Measurements from ENCODE around the gene RCN1. TPM values are rescaled to one million over a fixed set of nuclear protein-coding genes. Genes with fewer than 3 reads are reported as not detected.

Gene RCN1
- total and polyA plus RNA-seq, 2 experiments from 2014 or later, result 107 to 140 TPM

DNA sequence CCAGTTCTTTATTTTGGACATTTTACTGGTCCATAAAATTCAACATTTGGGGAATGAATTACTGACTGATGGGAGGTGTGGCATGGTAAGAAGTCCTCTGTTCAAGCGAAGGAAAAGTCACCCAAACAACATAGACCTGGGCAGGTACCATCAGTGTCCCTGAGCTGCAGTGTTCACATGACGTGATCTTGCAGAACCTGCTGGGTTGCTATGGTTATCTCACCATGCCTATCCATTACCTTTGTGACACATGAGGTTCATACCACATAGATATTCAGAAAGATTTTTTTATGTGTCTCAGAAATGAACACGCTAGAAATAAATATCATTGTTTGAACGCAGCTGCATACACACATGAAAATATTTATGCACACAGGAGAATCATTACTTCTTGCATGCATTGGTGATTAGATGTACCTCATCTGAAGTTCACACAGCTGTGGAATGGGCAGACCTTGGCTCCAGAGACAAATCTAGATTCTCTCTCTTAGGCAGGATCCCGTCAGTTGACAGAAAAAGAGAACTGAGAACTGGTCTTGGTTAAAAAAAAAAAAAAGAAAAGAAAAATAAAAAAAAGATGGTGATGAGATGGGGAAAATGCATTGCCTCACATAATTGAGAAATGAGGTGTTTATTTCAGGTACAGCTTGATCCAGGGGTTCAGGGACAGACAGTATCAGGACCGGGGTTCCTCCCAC, 21.4 kb upstream of the RCN1 start:
- H3K4me1 Mint-ChIP-seq, result peaks cover 23% of the 10 kb centered on the region
- H3K36me3 Mint-ChIP-seq (ENCODE audit: low read depth), result no peaks in the 10 kb centered on the region
- no peak overlapping the region for H3K4me3 Mint-ChIP-seq
- TF ChIP-seq EZH2phosphoT487 (IDR thresholded peaks at IDR 0.05; ENCODE audit: unreplicated experiment), result no peak
- TF ChIP-seq, protein P1, sequence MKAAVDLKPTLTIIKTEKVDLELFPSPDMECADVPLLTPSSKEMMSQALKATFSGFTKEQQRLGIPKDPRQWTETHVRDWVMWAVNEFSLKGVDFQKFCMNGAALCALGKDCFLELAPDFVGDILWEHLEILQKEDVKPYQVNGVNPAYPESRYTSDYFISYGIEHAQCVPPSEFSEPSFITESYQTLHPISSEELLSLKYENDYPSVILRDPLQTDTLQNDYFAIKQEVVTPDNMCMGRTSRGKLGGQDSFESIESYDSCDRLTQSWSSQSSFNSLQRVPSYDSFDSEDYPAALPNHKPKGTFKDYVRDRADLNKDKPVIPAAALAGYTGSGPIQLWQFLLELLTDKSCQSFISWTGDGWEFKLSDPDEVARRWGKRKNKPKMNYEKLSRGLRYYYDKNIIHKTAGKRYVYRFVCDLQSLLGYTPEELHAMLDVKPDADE (IDR thresholded peaks at IDR 0.05), result no peak
- TF ChIP-seq EZH2 (IDR thresholded peaks at IDR 0.05; ENCODE audit: low read depth, unreplicated experiment), result no peak
- no peak for TF ChIP-seq ZNF331 (CRISPR knock-in tag; IDR thresholded peaks at IDR 0.05; ENCODE audit: low read depth)
- no peak overlapping the region for H3K4me3 ChIP-seq
- no peak overlapping the region for H2AFZ ChIP-seq
- H4K20me1 ChIP-seq (replicated peaks; ENCODE audit: insufficient read depth), result no peaks in the 10 kb centered on the region
- H3K9me3 Mint-ChIP-seq, result no peaks in the 10 kb centered on the region
- H3K79me2 ChIP-seq (replicated peaks; ENCODE audit: insufficient read depth), result no peaks in the 10 kb centered on the region
- ATAC-seq, result no peak
- no peak overlapping the region for H3K27ac Mint-ChIP-seq
- H3K4me2 ChIP-seq, result no peak overlapping the region
- H3K9me2 ChIP-seq (ENCODE audit: insufficient read depth), result no peaks in the 10 kb centered on the region
- H3K27me3 ChIP-seq (ENCODE audit: insufficient read depth), result no peaks in the 10 kb centered on the region
- no peaks in the 10 kb centered on the region for H3F3A ChIP-seq (replicated peaks; ENCODE audit: low read depth)
- H3K4me1 ChIP-seq (ENCODE audit: insufficient read depth), result peaks cover 7% of the 10 kb centered on the region
- no peak overlapping the region for H3K27ac ChIP-seq (ENCODE audit: low read depth)
- H3K36me3 ChIP-seq (ENCODE audit: insufficient read depth), result no peaks in the 10 kb centered on the region
- no peak for DNase-seq (ENCODE audit: low spot score)
- peaks cover 8% of the 10 kb centered on the region for H3K27me3 Mint-ChIP-seq (ENCODE audit: insufficient read depth, low read depth, poor library complexity)

DNA sequence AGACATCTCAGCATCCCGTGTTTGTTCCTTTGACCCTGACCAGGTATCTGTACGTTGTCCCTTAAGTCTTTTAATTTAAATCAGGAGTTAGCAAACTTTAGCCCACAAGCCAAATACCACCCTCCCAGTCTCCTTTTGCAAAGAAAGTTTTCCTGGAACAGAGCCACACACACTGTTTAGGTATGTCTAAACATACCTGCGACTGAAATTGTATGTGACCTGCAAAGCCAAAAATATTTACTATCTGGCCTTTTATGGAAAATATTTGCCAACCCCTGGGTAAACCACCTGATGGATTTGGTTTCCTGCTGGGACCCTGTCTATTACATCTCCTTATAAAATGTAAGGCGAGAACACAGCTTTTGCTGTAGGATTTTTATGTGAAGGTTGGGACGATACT, 20.2 kb upstream of the RCN1 start:
- H3K4me3 ChIP-seq, result no peak overlapping the region
- H3K4me2 ChIP-seq, result no peak overlapping the region
- no peaks in the 10 kb centered on the region for H3K9me3 Mint-ChIP-seq
- DNase-seq (ENCODE audit: low spot score) (no peak), ATAC-seq (no peak)
- H3K79me2 ChIP-seq (replicated peaks; ENCODE audit: insufficient read depth), result no peaks in the 10 kb centered on the region
- no peaks in the 10 kb centered on the region for H3F3A ChIP-seq (replicated peaks; ENCODE audit: low read depth)
- H3K36me3 Mint-ChIP-seq (ENCODE audit: low read depth), result no peaks in the 10 kb centered on the region
- H3K27ac ChIP-seq (ENCODE audit: low read depth), result no peak overlapping the region
- H3K9me2 ChIP-seq (ENCODE audit: insufficient read depth), result no peaks in the 10 kb centered on the region
- no peaks in the 10 kb centered on the region for H3K36me3 ChIP-seq (ENCODE audit: insufficient read depth)
- peaks cover 8% of the 10 kb centered on the region for H3K27me3 Mint-ChIP-seq (ENCODE audit: insufficient read depth, low read depth, poor library complexity)
- no peak overlapping the region for H3K4me3 Mint-ChIP-seq
- no peaks in the 10 kb centered on the region for H4K20me1 ChIP-seq (replicated peaks; ENCODE audit: insufficient read depth)
- no peaks in the 10 kb centered on the region for H3K27me3 ChIP-seq (ENCODE audit: insufficient read depth)
- H3K4me1 ChIP-seq (ENCODE audit: insufficient read depth), result peaks cover 7% of the 10 kb centered on the region
- no peak overlapping the region for H3K27ac Mint-ChIP-seq
- peaks cover 27% of the 10 kb centered on the region for H3K4me1 Mint-ChIP-seq
- H2AFZ ChIP-seq, result no peak overlapping the region
- TF ChIP-seq STAT1 (IDR thresholded peaks at IDR 0.05; ENCODE audit: unreplicated experiment) (no peak), JUNB (IDR thresholded peaks at IDR 0.05; ENCODE audit: unreplicated experiment) (no peak)
- TF ChIP-seq, protein P2, sequence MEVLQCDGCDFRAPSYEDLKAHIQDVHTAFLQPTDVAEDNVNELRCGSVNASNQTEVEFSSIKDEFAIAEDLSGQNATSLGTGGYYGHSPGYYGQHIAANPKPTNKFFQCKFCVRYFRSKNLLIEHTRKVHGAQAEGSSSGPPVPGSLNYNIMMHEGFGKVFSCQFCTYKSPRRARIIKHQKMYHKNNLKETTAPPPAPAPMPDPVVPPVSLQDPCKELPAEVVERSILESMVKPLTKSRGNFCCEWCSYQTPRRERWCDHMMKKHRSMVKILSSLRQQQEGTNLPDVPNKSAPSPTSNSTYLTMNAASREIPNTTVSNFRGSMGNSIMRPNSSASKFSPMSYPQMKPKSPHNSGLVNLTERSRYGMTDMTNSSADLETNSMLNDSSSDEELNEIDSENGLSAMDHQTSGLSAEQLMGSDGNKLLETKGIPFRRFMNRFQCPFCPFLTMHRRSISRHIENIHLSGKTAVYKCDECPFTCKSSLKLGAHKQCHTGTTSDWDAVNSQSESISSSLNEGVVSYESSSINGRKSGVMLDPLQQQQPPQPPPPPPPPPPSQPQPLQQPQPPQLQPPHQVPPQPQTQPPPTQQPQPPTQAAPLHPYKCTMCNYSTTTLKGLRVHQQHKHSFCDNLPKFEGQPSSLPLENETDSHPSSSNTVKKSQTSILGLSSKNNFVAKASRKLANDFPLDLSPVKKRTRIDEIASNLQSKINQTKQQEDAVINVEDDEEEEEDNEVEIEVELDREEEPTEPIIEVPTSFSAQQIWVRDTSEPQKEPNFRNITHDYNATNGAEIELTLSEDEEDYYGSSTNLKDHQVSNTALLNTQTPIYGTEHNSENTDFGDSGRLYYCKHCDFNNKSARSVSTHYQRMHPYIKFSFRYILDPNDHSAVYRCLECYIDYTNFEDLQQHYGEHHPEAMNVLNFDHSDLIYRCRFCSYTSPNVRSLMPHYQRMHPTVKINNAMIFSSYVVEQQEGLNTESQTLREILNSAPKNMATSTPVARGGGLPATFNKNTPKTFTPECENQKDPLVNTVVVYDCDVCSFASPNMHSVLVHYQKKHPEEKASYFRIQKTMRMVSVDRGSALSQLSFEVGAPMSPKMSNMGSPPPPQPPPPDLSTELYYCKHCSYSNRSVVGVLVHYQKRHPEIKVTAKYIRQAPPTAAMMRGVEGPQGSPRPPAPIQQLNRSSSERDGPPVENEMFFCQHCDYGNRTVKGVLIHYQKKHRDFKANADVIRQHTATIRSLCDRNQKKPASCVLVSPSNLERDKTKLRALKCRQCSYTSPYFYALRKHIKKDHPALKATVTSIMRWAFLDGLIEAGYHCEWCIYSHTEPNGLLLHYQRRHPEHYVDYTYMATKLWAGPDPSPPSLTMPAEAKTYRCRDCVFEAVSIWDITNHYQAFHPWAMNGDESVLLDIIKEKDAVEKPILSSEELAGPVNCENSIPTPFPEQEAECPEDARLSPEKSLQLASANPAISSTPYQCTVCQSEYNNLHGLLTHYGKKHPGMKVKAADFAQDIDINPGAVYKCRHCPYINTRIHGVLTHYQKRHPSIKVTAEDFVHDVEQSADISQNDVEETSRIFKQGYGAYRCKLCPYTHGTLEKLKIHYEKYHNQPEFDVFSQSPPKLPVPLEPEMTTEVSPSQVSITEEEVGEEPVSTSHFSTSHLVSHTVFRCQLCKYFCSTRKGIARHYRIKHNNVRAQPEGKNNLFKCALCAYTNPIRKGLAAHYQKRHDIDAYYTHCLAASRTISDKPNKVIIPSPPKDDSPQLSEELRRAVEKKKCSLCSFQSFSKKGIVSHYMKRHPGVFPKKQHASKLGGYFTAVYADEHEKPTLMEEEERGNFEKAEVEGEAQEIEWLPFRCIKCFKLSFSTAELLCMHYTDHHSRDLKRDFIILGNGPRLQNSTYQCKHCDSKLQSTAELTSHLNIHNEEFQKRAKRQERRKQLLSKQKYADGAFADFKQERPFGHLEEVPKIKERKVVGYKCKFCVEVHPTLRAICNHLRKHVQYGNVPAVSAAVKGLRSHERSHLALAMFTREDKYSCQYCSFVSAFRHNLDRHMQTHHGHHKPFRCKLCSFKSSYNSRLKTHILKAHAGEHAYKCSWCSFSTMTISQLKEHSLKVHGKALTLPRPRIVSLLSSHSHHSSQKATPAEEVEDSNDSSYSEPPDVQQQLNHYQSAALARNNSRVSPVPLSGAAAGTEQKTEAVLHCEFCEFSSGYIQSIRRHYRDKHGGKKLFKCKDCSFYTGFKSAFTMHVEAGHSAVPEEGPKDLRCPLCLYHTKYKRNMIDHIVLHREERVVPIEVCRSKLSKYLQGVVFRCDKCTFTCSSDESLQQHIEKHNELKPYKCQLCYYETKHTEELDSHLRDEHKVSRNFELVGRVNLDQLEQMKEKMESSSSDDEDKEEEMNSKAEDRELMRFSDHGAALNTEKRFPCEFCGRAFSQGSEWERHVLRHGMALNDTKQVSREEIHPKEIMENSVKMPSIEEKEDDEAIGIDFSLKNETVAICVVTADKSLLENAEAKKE (CRISPR knock-in tag; IDR thresholded peaks at IDR 0.05), result no peak
- TF ChIP-seq, protein P1 (IDR thresholded peaks at IDR 0.05), result no peak
- TF ChIP-seq, protein P3, sequence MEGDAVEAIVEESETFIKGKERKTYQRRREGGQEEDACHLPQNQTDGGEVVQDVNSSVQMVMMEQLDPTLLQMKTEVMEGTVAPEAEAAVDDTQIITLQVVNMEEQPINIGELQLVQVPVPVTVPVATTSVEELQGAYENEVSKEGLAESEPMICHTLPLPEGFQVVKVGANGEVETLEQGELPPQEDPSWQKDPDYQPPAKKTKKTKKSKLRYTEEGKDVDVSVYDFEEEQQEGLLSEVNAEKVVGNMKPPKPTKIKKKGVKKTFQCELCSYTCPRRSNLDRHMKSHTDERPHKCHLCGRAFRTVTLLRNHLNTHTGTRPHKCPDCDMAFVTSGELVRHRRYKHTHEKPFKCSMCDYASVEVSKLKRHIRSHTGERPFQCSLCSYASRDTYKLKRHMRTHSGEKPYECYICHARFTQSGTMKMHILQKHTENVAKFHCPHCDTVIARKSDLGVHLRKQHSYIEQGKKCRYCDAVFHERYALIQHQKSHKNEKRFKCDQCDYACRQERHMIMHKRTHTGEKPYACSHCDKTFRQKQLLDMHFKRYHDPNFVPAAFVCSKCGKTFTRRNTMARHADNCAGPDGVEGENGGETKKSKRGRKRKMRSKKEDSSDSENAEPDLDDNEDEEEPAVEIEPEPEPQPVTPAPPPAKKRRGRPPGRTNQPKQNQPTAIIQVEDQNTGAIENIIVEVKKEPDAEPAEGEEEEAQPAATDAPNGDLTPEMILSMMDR (conservative IDR thresholded peaks at IDR 0.05; ENCODE audit: low read depth in 2 of 2), result no peak
